H9 (cell line): ENCODE data around the gene SCIN. TPM values are rescaled to one million over a fixed set of nuclear protein-coding genes. Genes with fewer than 3 reads are reported as not detected.
A peak's percentile ranks its signal among the peaks of the same experiment; 100 is the strongest.

ENCODE experiments used
- DNase-seq: peaks from one replicate; pipeline ENCODE4 v3.0.0-alpha.2; 2017
- H2AFZ ChIP-seq: one replicate; pipeline ENCODE4 v1.6.1; 2013; ENCODE audit warnings: mild to moderate bottlenecking, low read length, control low read depth, moderate library complexity
- H2AK5ac ChIP-seq: 2 replicates; pipeline ENCODE4 v1.6.1; 2013; ENCODE audit warnings: low read length, control low read depth, mixed read lengths; ENCODE audit not compliant: insufficient read length
- H2BK120ac ChIP-seq: one replicate; pipeline ENCODE4 v1.6.1; 2013; ENCODE audit warnings: low read depth, mild to moderate bottlenecking, low read length, control low read depth, inconsistent platforms; ENCODE audit not compliant: poor library complexity, severe bottlenecking
- H2BK12ac ChIP-seq: 2 replicates; pipeline ENCODE4 v1.6.1; 2013; ENCODE audit warnings: low read length, control low read depth, mixed read lengths, low read depth; ENCODE audit not compliant: insufficient read length
- H2BK15ac ChIP-seq: 2 replicates; pipeline ENCODE4 v1.6.1; 2013; ENCODE audit warnings: low read depth, low read length, control low read depth
- H2BK20ac ChIP-seq: one replicate; pipeline ENCODE4 v1.6.1; 2013; ENCODE audit warnings: low read depth, mild to moderate bottlenecking, low read length, control low read depth, inconsistent platforms; ENCODE audit not compliant: poor library complexity, severe bottlenecking
- H2BK5ac ChIP-seq: 2 replicates; pipeline ENCODE4 v1.6.1; 2013; ENCODE audit warnings: low read length, control low read depth, mixed read lengths; ENCODE audit not compliant: insufficient read length
- H3K14ac ChIP-seq: 2 replicates; pipeline ENCODE4 v1.6.1; 2013; ENCODE audit warnings: low read length, control low read depth; ENCODE audit not compliant: insufficient read depth
- H3K18ac ChIP-seq: 2 replicates; pipeline ENCODE4 v1.6.1; 2013; ENCODE audit warnings: low read depth, mild to moderate bottlenecking, mixed read lengths, low read length, control low read depth; ENCODE audit not compliant: insufficient read length
- H3K23ac ChIP-seq: 2 replicates; pipeline ENCODE4 v1.6.1; 2013; ENCODE audit warnings: low read length, control low read depth, mixed read lengths, low read depth; ENCODE audit not compliant: insufficient read length
- H3K23me2 ChIP-seq: 2 replicates; pipeline ENCODE4 v1.6.1; 2013; ENCODE audit warnings: low read depth, mild to moderate bottlenecking, mixed read lengths, low read length, control low read depth; ENCODE audit not compliant: insufficient read length, poor library complexity, severe bottlenecking
- H3K27ac ChIP-seq: 2 replicates; pipeline ENCODE4 v1.5.1; 2013; ENCODE audit warnings: low read length, control low read depth, mixed read lengths, low read depth; ENCODE audit not compliant: insufficient read length
- H3K27me3 ChIP-seq: 2 replicates; pipeline ENCODE4 v1.6.1; 2013; ENCODE audit warnings: low read length, control low read depth, inconsistent platforms; ENCODE audit not compliant: insufficient read depth
- H3K4ac ChIP-seq: 2 replicates; pipeline ENCODE4 v1.6.1; 2013; ENCODE audit warnings: low read depth, mild to moderate bottlenecking, control low read depth, inconsistent platforms, low read length, moderate library complexity
- H3K4me1 ChIP-seq: 2 replicates; pipeline ENCODE4 v1.6.1; 2013; ENCODE audit warnings: low read length, control low read depth, inconsistent platforms; ENCODE audit not compliant: insufficient read depth
- H3K4me2 ChIP-seq: 2 replicates; pipeline ENCODE4 v1.6.1; 2013; ENCODE audit warnings: low read length, control low read depth, mixed read lengths; ENCODE audit not compliant: insufficient read length, insufficient read depth
- H3K56ac ChIP-seq: 2 replicates; pipeline ENCODE4 v1.6.1; 2013; ENCODE audit warnings: low read depth, mild to moderate bottlenecking, mixed read lengths, low read length, control low read depth; ENCODE audit not compliant: insufficient read length
- H3K79me1 ChIP-seq: 2 replicates; pipeline ENCODE4 v1.6.1; 2013; ENCODE audit warnings: low read depth, mild to moderate bottlenecking, moderate library complexity, low read length, control low read depth, inconsistent platforms; ENCODE audit not compliant: insufficient read depth, poor library complexity, severe bottlenecking
- H3K79me2 ChIP-seq: 2 replicates; pipeline ENCODE4 v1.6.1; 2013; ENCODE audit warnings: low read length, control low read depth, inconsistent platforms; ENCODE audit not compliant: insufficient read depth
- H3K9ac ChIP-seq: 2 replicates; pipeline ENCODE4 v1.6.1; 2013; ENCODE audit warnings: low read length, control low read depth, mixed read lengths; ENCODE audit not compliant: insufficient read length; ENCODE audit errors: extremely low read depth
- H3K9me3 ChIP-seq: one replicate; pipeline ENCODE4 v1.6.1; 2013; ENCODE audit warnings: low read depth, low read length, inconsistent platforms; ENCODE audit not compliant: control insufficient read depth
- H3T11ph ChIP-seq: one replicate; pipeline ENCODE4 v1.6.1; 2013; ENCODE audit warnings: mild to moderate bottlenecking, low read length, control low read depth, inconsistent platforms
- H4K20me1 ChIP-seq: one replicate; pipeline ENCODE4 v1.6.1; 2013; ENCODE audit not compliant: control insufficient read depth, insufficient read length, insufficient read depth
- H4K5ac ChIP-seq: 2 replicates; pipeline ENCODE4 v1.6.1; 2013; ENCODE audit warnings: low read depth, mild to moderate bottlenecking, mixed read lengths, low read length, control low read depth; ENCODE audit not compliant: insufficient read length
- H4K8ac ChIP-seq: replicated peaks from 2 replicates; pipeline ENCODE4 v1.6.1; 2013; ENCODE audit warnings: low read length, control low read depth, mixed read lengths, low read depth; ENCODE audit not compliant: insufficient read length
- H4K91ac ChIP-seq: 2 replicates; pipeline ENCODE4 v1.6.1; 2013; ENCODE audit warnings: low read depth, mild to moderate bottlenecking, moderate library complexity, mixed read lengths, low read length, control low read depth; ENCODE audit not compliant: insufficient read length
- H3K27ac Mint-ChIP-seq, 3 experiments: 2 replicates in 2 of 3; 3 replicates in 1 of 3; pipeline ENCODE4 v1.8.0; 2020 to 2021; ENCODE audit warnings: mixed read lengths in 3 of 3, mild to moderate bottlenecking in 1 of 3, moderate library complexity in 1 of 3
- H3K27me3 Mint-ChIP-seq: 2 replicates; pipeline ENCODE4 v1.8.0; 2021; ENCODE audit warnings: low read depth, mild to moderate bottlenecking, moderate library complexity, mixed read lengths
- H3K36me3 Mint-ChIP-seq, 3 experiments: 2 replicates in 2 of 3; 3 replicates in 1 of 3; pipeline ENCODE4 v1.8.0; 2020 to 2021; ENCODE audit warnings: low read depth in 3 of 3, mixed read lengths in 3 of 3; ENCODE audit not compliant: insufficient read depth in 1 of 3
- H3K4me1 Mint-ChIP-seq, 2 experiments: 2 replicates each; pipeline ENCODE4 v1.8.0; 2020; ENCODE audit warnings: mixed read lengths in 2 of 2
- H3K4me3 Mint-ChIP-seq, 2 experiments: 2 replicates in 1 of 2; 3 replicates in 1 of 2; pipeline ENCODE4 v1.8.0; 2020 to 2021; ENCODE audit warnings: mild to moderate bottlenecking in 2 of 2, mixed read lengths in 2 of 2, moderate library complexity in 1 of 2
- H3K9me3 Mint-ChIP-seq, 2 experiments: 2 replicates in 1 of 2; 3 replicates in 1 of 2; pipeline ENCODE4 v1.8.0; 2020; ENCODE audit warnings: mild to moderate bottlenecking in 2 of 2, mixed read lengths in 2 of 2, moderate library complexity in 1 of 2
- WGBS: extraction: QIAGEN DNeasy Blood & Tissue Kit; methylation state at CpG from one replicate; pipeline ENCODE4 v1.1.7; 2013; ENCODE audit warnings: missing lambda C conversion rate, low lambda C conversion rate, mixed read lengths; ENCODE audit not compliant: insufficient read length; ENCODE audit errors: extremely low coverage; 5-methylcytosine and 5-hydroxymethylcytosine counted together
- total RNA-seq: library from RNA; stranded (reverse); gene quantifications from 2 replicates; pipeline ENCODE4 v1.2.1, GENCODE V29; 2021
- TF ChIP-seq, protein P1 (sequence below): fragments of 200-600 bp; sonication (generic); conservative IDR thresholded peaks from 3 replicates; pipeline ENCODE4 v1.8.0; 2021; ENCODE audit warnings: antibody characterized with exemption, mild to moderate bottlenecking

Gene SCIN
- total RNA-seq, 1 experiment from 2014 or later, result 0.44 TPM

DNA sequence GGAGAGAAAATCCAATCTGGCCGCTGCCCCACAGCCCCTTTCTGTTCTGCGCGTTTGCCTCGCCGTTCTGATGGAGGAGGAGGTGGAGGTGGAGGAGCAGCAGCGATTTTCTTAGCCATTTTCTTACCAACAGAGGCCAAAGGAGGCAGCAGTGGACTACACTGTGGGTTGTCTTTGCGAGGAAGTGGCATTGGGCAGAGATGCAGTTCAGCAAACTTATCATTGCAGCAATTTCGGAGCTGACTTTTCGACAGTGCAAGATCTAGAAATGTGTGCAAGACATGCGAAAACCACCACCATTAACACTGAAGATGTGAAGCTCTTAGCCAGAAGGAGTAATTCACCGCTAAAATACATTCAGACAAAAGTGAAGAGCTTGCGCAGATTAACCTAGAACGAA, 115.0 kb downstream of the SCIN start:
- H3K9me3 ChIP-seq, result no peaks in the 10 kb centered on the region
- Mint-ChIP-seq H3K4me3 (peak overlapping the region; percentile 13 to 65; a peak in 4 of 5 replicates), H3K27ac (peak overlapping the region in 2 of 3 experiments; percentile 31 to 82; a peak in 5 of 7 replicates), H3K36me3 (peaks cover 0 to 9% (median 4%) of the 10 kb centered on the region in 3 experiments; a peak in 5 of 7 replicates), H3K4me1 (peaks cover 34 to 39% of the 10 kb centered on the region in 2 experiments), H3K9me3 (no peaks in the 10 kb centered on the region), H3K27me3 (no peaks in the 10 kb centered on the region; the same call in 1 of the 2 replicates)
- no peak overlapping the region for H2BK120ac ChIP-seq
- no peak overlapping the region for H3K4ac ChIP-seq
- no peak overlapping the region for H3K14ac ChIP-seq
- peaks cover 6% of the 10 kb centered on the region for H3K23me2 ChIP-seq
- no peak overlapping the region for H3K9ac ChIP-seq
- peak overlapping the region; percentile 7 for H3K4me2 ChIP-seq
- peak; percentile 81 for DNase-seq
- no CpG with 5 or more reads among the region's 13 CpGs for WGBS
- peaks cover 13% of the 10 kb centered on the region; the same call in 1 of the 2 replicates for H3K79me2 ChIP-seq
- no peak overlapping the region for H4K8ac ChIP-seq
- no peak overlapping the region for H2AK5ac ChIP-seq
- no peaks in the 10 kb centered on the region for H3K27me3 ChIP-seq
- H3T11ph ChIP-seq, result no peak overlapping the region
- no peak overlapping the region for H3K56ac ChIP-seq
- no peak overlapping the region for H2AFZ ChIP-seq
- no peak overlapping the region for H2BK5ac ChIP-seq
- H3K23ac ChIP-seq, result no peak overlapping the region
- no peak overlapping the region for H2BK12ac ChIP-seq
- no peak overlapping the region for H2BK20ac ChIP-seq
- no peak overlapping the region for H4K5ac ChIP-seq
- no peaks in the 10 kb centered on the region for H3K79me1 ChIP-seq
- no peaks in the 10 kb centered on the region; the same call in 1 of the 2 replicates for H3K4me1 ChIP-seq
- no peak overlapping the region for H3K27ac ChIP-seq
- H4K91ac ChIP-seq, result no peak overlapping the region
- TF ChIP-seq, protein P1, sequence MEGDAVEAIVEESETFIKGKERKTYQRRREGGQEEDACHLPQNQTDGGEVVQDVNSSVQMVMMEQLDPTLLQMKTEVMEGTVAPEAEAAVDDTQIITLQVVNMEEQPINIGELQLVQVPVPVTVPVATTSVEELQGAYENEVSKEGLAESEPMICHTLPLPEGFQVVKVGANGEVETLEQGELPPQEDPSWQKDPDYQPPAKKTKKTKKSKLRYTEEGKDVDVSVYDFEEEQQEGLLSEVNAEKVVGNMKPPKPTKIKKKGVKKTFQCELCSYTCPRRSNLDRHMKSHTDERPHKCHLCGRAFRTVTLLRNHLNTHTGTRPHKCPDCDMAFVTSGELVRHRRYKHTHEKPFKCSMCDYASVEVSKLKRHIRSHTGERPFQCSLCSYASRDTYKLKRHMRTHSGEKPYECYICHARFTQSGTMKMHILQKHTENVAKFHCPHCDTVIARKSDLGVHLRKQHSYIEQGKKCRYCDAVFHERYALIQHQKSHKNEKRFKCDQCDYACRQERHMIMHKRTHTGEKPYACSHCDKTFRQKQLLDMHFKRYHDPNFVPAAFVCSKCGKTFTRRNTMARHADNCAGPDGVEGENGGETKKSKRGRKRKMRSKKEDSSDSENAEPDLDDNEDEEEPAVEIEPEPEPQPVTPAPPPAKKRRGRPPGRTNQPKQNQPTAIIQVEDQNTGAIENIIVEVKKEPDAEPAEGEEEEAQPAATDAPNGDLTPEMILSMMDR, result peak; percentile 75
- H3K18ac ChIP-seq, result peak overlapping the region; percentile 21
- H4K20me1 ChIP-seq, result no peaks in the 10 kb centered on the region
- no peak overlapping the region for H2BK15ac ChIP-seq
